ENCODE results near the gene RPSA. TPM values are rescaled to one million over a fixed set of nuclear protein-coding genes. Genes with fewer than 3 reads are reported as not detected.

RPSA gene
- total RNA-seq, 1 experiment from 2014 or later = 1,544 TPM

GRCh38 chr3:39445927-39446326, 39.4 kb downstream of the RPSA start:
- BruUV-seq (replicated peaks) = no TSS peak
- Histone ChIP-seq H3K4me1 (replicated peaks; ENCODE audit: insufficient read depth) (no peaks in the 10 kb centered on the region), H3K36me3 (ENCODE audit: low read depth) (no peaks in the 10 kb centered on the region), H3K27ac (no peak overlapping the region), H2AFZ (no peak overlapping the region), H3K27me3 (ENCODE audit: insufficient read depth, low read depth) (no peaks in the 10 kb centered on the region), H3K4me2 (no peak overlapping the region), H3K9me2 (ENCODE audit: insufficient read depth) (no peaks in the 10 kb centered on the region), H3K4me3 (no peak overlapping the region), H3F3A (ENCODE audit: insufficient read depth, low read depth) (no peaks in the 10 kb centered on the region), H3K79me2 (ENCODE audit: low read depth) (no peaks in the 10 kb centered on the region), H4K20me1 (ENCODE audit: insufficient read depth) (no peaks in the 10 kb centered on the region), H3K9me3 (ENCODE audit: insufficient read depth, low read depth) (no peaks in the 10 kb centered on the region)
- DNase-seq = no peak
- intact Hi-C loops (cut with micrococcal nuclease; ENCODE audit: unreplicated experiment) = loop anchor here (2.0 to 5.0 kb wide), 2 partner anchors 731 to 871 kb away; no protein-coding TSS in a partner anchor
- POLR2A ChIA-PET (ENCODE audit: unreplicated experiment) = no interaction called here
- CTCF ChIA-PET = interaction anchor here (1.1 kb wide), 1 partner anchor 12 kb away, joined by 3 read pairs; no protein-coding TSS in a partner anchor
- TF ChIP-seq EZH2 (IDR thresholded peaks at IDR 0.05; ENCODE audit: low read depth) = no peak
- TF ChIP-seq CTCF (conservative IDR thresholded peaks at IDR 0.05) = no peak

- BruUV-seq (replicated peaks) = no TSS peak
- H2AFZ ChIP-seq = no peak overlapping the region
- H3K79me2 ChIP-seq (ENCODE audit: low read depth) = no peaks in the 10 kb centered on the region
- no peak for DNase-seq
- ChIA-PET CTCF (interaction anchor here (1.1 kb wide), 1 partner anchor 12 kb away, joined by 3 read pairs; no protein-coding TSS in a partner anchor), POLR2A (ENCODE audit: unreplicated experiment) (interaction anchor here (0.5 kb wide), 1 partner anchor 131 kb away, joined by 5 read pairs; no protein-coding TSS in a partner anchor)
- no peaks in the 10 kb centered on the region for H4K20me1 ChIP-seq (ENCODE audit: insufficient read depth)
- H3F3A ChIP-seq (ENCODE audit: insufficient read depth, low read depth) = no peaks in the 10 kb centered on the region
- intact Hi-C loops (cut with micrococcal nuclease; ENCODE audit: unreplicated experiment) = loop anchor here (2.0 to 5.0 kb wide), 2 partner anchors 731 to 870 kb away; no protein-coding TSS in a partner anchor
- no peak overlapping the region for H3K4me2 ChIP-seq
- no peaks in the 10 kb centered on the region for H3K9me2 ChIP-seq (ENCODE audit: insufficient read depth)
- H3K36me3 ChIP-seq (ENCODE audit: low read depth) = no peaks in the 10 kb centered on the region
- no peak overlapping the region for H3K4me3 ChIP-seq
- no peak overlapping the region for H3K27ac ChIP-seq
- no peaks in the 10 kb centered on the region for H3K9me3 ChIP-seq (ENCODE audit: insufficient read depth, low read depth)
- TF ChIP-seq EZH2 (IDR thresholded peaks at IDR 0.05; ENCODE audit: low read depth) (no peak), CTCF (conservative IDR thresholded peaks at IDR 0.05) (no peak)
- no peaks in the 10 kb centered on the region for H3K4me1 ChIP-seq (replicated peaks; ENCODE audit: insufficient read depth)
- H3K27me3 ChIP-seq (ENCODE audit: insufficient read depth, low read depth) = no peaks in the 10 kb centered on the region
Observed at GRCh38 chr3:39446444-39446843, 39.9 kb downstream of the RPSA start.

- Histone ChIP-seq H3K27me3 (ENCODE audit: insufficient read depth, low read depth) (0 out of 2 replicates have a peak, but pooled peaks cover 4% of the 10 kb centered on the region), H3K4me3 (no peak overlapping the region), H3F3A (ENCODE audit: insufficient read depth, low read depth) (no peaks in the 10 kb centered on the region), H3K4me1 (replicated peaks; ENCODE audit: insufficient read depth) (no peaks in the 10 kb centered on the region), H3K9me3 (ENCODE audit: insufficient read depth, low read depth) (no peaks in the 10 kb centered on the region), H4K20me1 (ENCODE audit: insufficient read depth) (no peaks in the 10 kb centered on the region), H3K4me2 (no peak overlapping the region), H3K36me3 (ENCODE audit: low read depth) (no peaks in the 10 kb centered on the region), H3K9me2 (ENCODE audit: insufficient read depth) (no peaks in the 10 kb centered on the region), H2AFZ (no peak overlapping the region), H3K79me2 (ENCODE audit: low read depth) (no peaks in the 10 kb centered on the region), H3K27ac (no peak overlapping the region)
- no TSS peak for BruUV-seq (replicated peaks)
- ChIA-PET CTCF (no interaction called here), POLR2A (ENCODE audit: unreplicated experiment) (interaction anchor here (0.5 kb wide), 1 partner anchor 198 kb away, joined by 3 read pairs; no protein-coding TSS in a partner anchor)
- intact Hi-C loops (cut with micrococcal nuclease; ENCODE audit: unreplicated experiment) = loop anchor here (2.0 to 5.0 kb wide), 3 partner anchors 51 to 869 kb away; no protein-coding TSS in a partner anchor
- no peak for TF ChIP-seq EZH2 (IDR thresholded peaks at IDR 0.05; ENCODE audit: low read depth)
- peak; percentile 87 for TF ChIP-seq CTCF (conservative IDR thresholded peaks at IDR 0.05)
- DNase-seq = peak; percentile 46 to 52
Observed at GRCh38 chr3:39447637-39448483, 41.3 kb downstream of the RPSA start.
